ENCODE results near the gene LRSAM1.

Gene LRSAM1

GRCh38 chr9:127506117-127506813 lies 55.0 kb downstream of the LRSAM1 start:
- no peak overlapping the region for H3K4me3 ChIP-seq (ENCODE audit: low read depth, low read length)
- DNase-seq (ENCODE audit: low read depth), result no peak
- no peak for TF ChIP-seq CTCF (conservative IDR thresholded peaks at IDR 0.05; ENCODE audit: low read depth, low read length)

GRCh38 chr9:127506814-127507750 lies 55.8 kb downstream of the LRSAM1 start:
- TF ChIP-seq CTCF (conservative IDR thresholded peaks at IDR 0.05; ENCODE audit: low read depth, low read length), result peak; percentile 25
- DNase-seq (ENCODE audit: low read depth), result peak; percentile 68
- H3K4me3 ChIP-seq (ENCODE audit: low read depth, low read length), result no peak overlapping the region

GRCh38 chr9:127507751-127508648 lies 56.7 kb downstream of the LRSAM1 start:
- DNase-seq (ENCODE audit: low read depth), result no peak
- no peak for TF ChIP-seq CTCF (conservative IDR thresholded peaks at IDR 0.05; ENCODE audit: low read depth, low read length)
- H3K4me3 ChIP-seq (ENCODE audit: low read depth, low read length), result no peak overlapping the region

GRCh38 chr9:127508901-127509260 lies 57.6 kb downstream of the LRSAM1 start:
- no peak overlapping the region for H3K4me3 ChIP-seq (ENCODE audit: low read depth, low read length)
- no peak for TF ChIP-seq CTCF (conservative IDR thresholded peaks at IDR 0.05; ENCODE audit: low read depth, low read length)
- DNase-seq (ENCODE audit: low read depth), result no peak

- H3K4me3 ChIP-seq (ENCODE audit: low read depth, low read length), result no peak overlapping the region
- TF ChIP-seq CTCF (conservative IDR thresholded peaks at IDR 0.05; ENCODE audit: low read depth, low read length), result no peak
- no peak for DNase-seq (ENCODE audit: low read depth)
Observed at GRCh38 chr9:127509261-127509954, 58.1 kb downstream of the LRSAM1 start.

GRCh38 chr9:127509955-127510299 lies 58.6 kb downstream of the LRSAM1 start:
- no peak overlapping the region for H3K4me3 ChIP-seq (ENCODE audit: low read depth, low read length)
- no peak for DNase-seq (ENCODE audit: low read depth)
- TF ChIP-seq CTCF (conservative IDR thresholded peaks at IDR 0.05; ENCODE audit: low read depth, low read length), result no peak

All from choroid plexus epithelial cell (primary cell).